Peyer's patch (tissue), 4 donors: Measurements from ENCODE around the gene TTBK2. TPM values are rescaled to one million over a fixed set of nuclear protein-coding genes. Genes with fewer than 3 reads are reported as not detected.

ENCODE experiments used
- DNase-seq, 3 donors: peaks; one replicate each; pipeline ENCODE4 v3.0.0-alpha.2; 2017 to 2019
- H3K27ac ChIP-seq, 4 donors: fragments of 200-600 bp; sonication (generic); one replicate each; pipeline ENCODE4 v1.5.1; 2016 to 2019
- H3K27me3 ChIP-seq, 2 donors: fragments of 200-600 bp; sonication (generic); one replicate each; pipeline ENCODE4 v1.5.1; 2019
- H3K36me3 ChIP-seq, 3 donors: fragments of 200-600 bp; sonication (generic); one replicate each; pipeline ENCODE4 v1.5.1; 2016 to 2019
- H3K4me1 ChIP-seq, 4 donors: fragments of 200-600 bp; sonication (generic); one replicate each; pipeline ENCODE4 v1.5.1; 2016 to 2019
- H3K4me3 ChIP-seq, 4 donors: fragments of 200-600 bp; sonication (generic); 1 replicate in 3 of 4; 2 replicates in 1 of 4; pipeline ENCODE4 v1.5.1; 2016 to 2019; ENCODE audit warnings: mild to moderate bottlenecking in 1 of 4
- H3K9me3 ChIP-seq, 4 donors: fragments of 200-600 bp; sonication (generic); one replicate each; pipeline ENCODE4 v1.5.1; 2016 to 2019; ENCODE audit warnings: mild to moderate bottlenecking in 1 of 4
- POLR2A ChIP-seq, 2 donors: fragments of 450-650 bp; IDR thresholded peaks; one replicate each; pipeline ENCODE4 v1.5.1; 2017; ENCODE audit warnings: antibody characterized with exemption in 2 of 2, mild to moderate bottlenecking in 2 of 2, moderate library complexity in 2 of 2
- total RNA-seq, 4 donors: library from RNA; depleted of rRNA; stranded (reverse); fragments of >200 nt; gene quantifications; one replicate each; pipeline ENCODE4 v1.1.0, GENCODE V29; 2016
- TF ChIP-seq, protein P1 (sequence below), 6 experiments: fragments of 450-650 bp in 4 of 6; fragments of 200-600 bp in 2 of 6; sonication (generic) in 1 of 6; IDR thresholded peaks; one replicate each; pipeline ENCODE4 v1.5.1; 2017 to 2019; ENCODE audit warnings: antibody characterized with exemption in 6 of 6, mild to moderate bottlenecking in 3 of 6, moderate library complexity in 1 of 6

The TTBK2 gene
- total RNA-seq, 4 donors from 2014 or later: 4.7 to 21.5 (median 13.3) TPM

DNA sequence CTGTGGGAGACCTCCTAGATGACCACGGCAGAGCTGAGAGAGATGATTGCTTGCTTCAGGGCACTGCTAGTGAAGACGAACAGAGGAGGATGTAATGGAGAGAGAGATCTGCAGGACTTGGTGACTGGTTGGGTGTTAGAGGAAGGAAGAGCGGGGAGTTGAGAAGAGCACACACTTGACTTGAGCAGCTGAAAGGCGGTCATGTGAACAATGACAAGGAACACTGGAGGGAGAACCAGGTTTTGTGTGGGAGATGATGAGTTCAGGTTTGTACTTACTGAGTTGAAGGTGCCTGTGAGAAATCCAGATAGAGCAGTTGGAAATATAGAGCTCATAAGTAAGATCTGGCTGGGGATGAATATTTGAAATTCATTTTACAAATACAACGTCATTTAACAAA is 224.0 kb downstream of the TTBK2 start:
- Histone ChIP-seq H3K27me3 (no peaks in the 10 kb centered on the region), H3K4me3 (no peak overlapping the region), H3K36me3 (peaks cover 0 to 23% (median 0%) of the 10 kb centered on the region in 3 donors), H3K9me3 (no peaks in the 10 kb centered on the region), H3K27ac (no peak overlapping the region), H3K4me1 (no peaks in the 10 kb centered on the region)
- no peak for DNase-seq
- no peak for TF ChIP-seq POLR2A (IDR thresholded peaks at IDR 0.05)
- TF ChIP-seq, protein P1, sequence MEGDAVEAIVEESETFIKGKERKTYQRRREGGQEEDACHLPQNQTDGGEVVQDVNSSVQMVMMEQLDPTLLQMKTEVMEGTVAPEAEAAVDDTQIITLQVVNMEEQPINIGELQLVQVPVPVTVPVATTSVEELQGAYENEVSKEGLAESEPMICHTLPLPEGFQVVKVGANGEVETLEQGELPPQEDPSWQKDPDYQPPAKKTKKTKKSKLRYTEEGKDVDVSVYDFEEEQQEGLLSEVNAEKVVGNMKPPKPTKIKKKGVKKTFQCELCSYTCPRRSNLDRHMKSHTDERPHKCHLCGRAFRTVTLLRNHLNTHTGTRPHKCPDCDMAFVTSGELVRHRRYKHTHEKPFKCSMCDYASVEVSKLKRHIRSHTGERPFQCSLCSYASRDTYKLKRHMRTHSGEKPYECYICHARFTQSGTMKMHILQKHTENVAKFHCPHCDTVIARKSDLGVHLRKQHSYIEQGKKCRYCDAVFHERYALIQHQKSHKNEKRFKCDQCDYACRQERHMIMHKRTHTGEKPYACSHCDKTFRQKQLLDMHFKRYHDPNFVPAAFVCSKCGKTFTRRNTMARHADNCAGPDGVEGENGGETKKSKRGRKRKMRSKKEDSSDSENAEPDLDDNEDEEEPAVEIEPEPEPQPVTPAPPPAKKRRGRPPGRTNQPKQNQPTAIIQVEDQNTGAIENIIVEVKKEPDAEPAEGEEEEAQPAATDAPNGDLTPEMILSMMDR (IDR thresholded peaks at IDR 0.05): no peak

DNA sequence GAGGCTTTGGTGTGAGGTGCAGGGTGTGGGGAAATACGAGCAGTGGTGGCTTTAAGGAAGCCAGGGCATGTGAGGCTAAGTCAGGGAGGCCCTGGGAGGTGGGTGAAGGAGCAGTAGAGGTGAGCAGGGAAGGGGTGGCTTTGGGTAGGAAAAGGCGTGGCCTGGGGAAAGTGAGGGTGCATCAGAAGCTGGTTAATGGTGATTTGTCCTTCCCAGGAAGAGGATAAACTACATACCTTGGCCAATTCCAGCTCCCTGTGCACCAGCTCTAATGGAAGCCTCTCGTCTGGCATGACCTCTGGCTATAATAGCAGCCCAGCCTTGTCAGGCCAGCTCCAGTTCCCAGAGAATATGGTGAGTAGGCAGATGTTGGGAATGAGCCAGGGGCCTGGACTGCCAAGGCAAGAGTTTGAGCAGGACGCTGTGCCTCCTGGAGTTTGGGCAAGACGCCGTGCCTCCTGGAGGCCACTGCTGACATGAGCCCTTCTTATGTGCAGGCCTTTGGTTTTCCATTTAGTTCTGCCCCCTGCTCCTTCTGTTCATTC is 225.0 kb downstream of the TTBK2 start:
- Histone ChIP-seq H3K27me3 (no peaks in the 10 kb centered on the region), H3K4me1 (no peaks in the 10 kb centered on the region), H3K36me3 (peaks cover 0 to 23% (median 0%) of the 10 kb centered on the region in 3 donors), H3K27ac (no peak overlapping the region), H3K9me3 (no peaks in the 10 kb centered on the region), H3K4me3 (no peak overlapping the region)
- no peak for DNase-seq
- TF ChIP-seq, protein P1 (IDR thresholded peaks at IDR 0.05): no peak
- TF ChIP-seq POLR2A (IDR thresholded peaks at IDR 0.05): no peak

DNA sequence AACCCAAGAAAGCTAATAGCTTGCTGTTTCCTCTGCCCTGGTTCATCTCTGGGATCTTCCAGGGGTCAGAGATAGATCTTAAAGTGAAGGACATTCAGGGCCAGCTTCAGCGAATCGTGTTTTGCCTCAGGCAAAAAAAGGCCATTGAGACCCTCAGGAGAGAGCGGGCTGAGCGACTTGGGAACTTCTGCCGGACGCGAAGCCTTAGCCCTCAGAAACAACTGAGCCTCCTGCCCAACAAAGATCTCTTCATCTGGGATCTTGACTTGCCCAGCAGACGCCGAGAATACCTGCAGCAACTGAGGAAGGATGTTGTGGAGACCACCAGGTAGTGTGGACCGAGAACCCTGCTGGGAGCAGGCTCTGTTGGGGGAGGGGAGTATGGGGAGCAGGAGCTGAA is 226.2 kb downstream of the TTBK2 start:
- no peak overlapping the region for H3K27ac ChIP-seq
- TF ChIP-seq, protein P1 (IDR thresholded peaks at IDR 0.05): no peak
- no peak for TF ChIP-seq POLR2A (IDR thresholded peaks at IDR 0.05)
- H3K36me3 ChIP-seq: peaks cover 0 to 23% (median 0%) of the 10 kb centered on the region in 3 donors
- no peaks in the 10 kb centered on the region for H3K9me3 ChIP-seq
- H3K4me1 ChIP-seq: no peaks in the 10 kb centered on the region
- DNase-seq: no peak
- H3K27me3 ChIP-seq: no peaks in the 10 kb centered on the region
- no peak overlapping the region for H3K4me3 ChIP-seq

DNA sequence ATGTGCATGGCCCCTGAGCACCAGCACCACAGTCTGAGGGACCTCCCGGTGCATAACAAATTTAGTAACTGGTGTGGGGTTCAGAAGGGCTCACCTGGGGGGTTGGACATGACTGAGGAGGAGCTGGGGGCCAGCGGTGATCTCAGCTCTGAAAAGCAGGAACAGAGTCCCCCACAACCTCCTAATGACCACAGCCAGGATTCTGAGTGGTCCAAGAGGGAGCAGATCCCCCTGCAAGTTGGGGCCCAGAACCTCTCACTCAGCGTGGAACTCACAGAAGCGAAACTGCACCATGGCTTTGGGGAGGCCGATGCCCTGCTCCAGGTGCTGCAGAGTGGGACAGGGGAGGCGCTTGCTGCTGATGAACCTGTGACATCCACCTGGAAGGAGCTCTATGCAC is 226.6 kb downstream of the TTBK2 start:
- no peak for DNase-seq
- TF ChIP-seq, protein P1 (IDR thresholded peaks at IDR 0.05): no peak
- TF ChIP-seq POLR2A (IDR thresholded peaks at IDR 0.05): no peak
- Histone ChIP-seq H3K27me3 (no peaks in the 10 kb centered on the region), H3K4me1 (no peaks in the 10 kb centered on the region), H3K4me3 (no peak overlapping the region), H3K36me3 (peaks cover 0 to 23% (median 0%) of the 10 kb centered on the region in 3 donors), H3K27ac (no peak overlapping the region), H3K9me3 (no peaks in the 10 kb centered on the region)

DNA sequence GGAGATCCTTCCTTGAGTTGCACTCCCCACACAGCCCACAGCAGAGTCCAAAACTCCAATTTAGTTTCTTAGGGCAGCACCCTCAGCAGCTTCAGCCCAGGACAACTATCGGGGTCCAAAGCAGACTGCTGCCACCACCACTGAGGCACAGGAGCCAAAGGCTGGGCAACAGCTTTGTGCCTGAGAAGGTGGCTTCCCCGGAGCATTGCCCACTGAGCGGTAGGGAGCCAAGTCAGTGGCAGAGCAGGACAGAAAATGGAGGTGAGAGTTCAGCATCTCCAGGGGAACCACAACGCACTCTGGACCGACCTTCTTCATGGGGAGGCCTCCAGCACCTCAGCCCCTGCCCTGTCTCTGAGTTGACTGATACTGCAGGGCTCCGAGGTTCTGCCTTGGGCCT is 227.1 kb downstream of the TTBK2 start:
- H3K4me1 ChIP-seq: no peaks in the 10 kb centered on the region
- H3K27me3 ChIP-seq: no peaks in the 10 kb centered on the region
- H3K9me3 ChIP-seq: no peaks in the 10 kb centered on the region
- no peak overlapping the region for H3K4me3 ChIP-seq
- H3K27ac ChIP-seq: no peak overlapping the region
- no peak for DNase-seq
- H3K36me3 ChIP-seq: peaks cover 0 to 23% (median 0%) of the 10 kb centered on the region in 3 donors
- TF ChIP-seq POLR2A (IDR thresholded peaks at IDR 0.05): no peak
- TF ChIP-seq, protein P1 (IDR thresholded peaks at IDR 0.05): no peak

DNA sequence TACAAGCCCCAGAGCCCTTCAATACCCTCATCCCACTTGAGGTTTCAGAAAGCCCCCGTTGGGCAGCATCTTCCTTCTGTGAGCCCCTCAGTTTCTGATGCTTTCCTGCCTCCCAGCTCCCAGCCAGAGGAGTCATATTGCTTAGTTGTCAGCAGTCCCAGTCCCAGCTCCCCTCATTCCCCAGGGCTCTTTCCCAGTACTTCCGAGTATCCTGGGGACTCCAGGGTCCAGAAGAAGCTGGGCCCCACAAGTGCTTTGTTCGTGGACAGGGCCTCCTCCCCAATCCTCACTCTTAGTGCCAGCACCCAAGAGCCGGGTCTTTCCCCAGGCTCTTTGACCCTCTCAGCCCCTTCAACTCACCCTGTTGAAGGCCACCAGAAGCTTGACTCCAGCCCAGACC is 227.6 kb downstream of the TTBK2 start:
- TF ChIP-seq, protein P1 (IDR thresholded peaks at IDR 0.05): no peak
- TF ChIP-seq POLR2A (IDR thresholded peaks at IDR 0.05): no peak
- no peak overlapping the region for H3K4me3 ChIP-seq
- H3K9me3 ChIP-seq: no peaks in the 10 kb centered on the region
- H3K27me3 ChIP-seq: no peaks in the 10 kb centered on the region
- no peak for DNase-seq
- H3K4me1 ChIP-seq: no peaks in the 10 kb centered on the region
- no peak overlapping the region for H3K27ac ChIP-seq
- H3K36me3 ChIP-seq: peaks cover 0 to 23% (median 0%) of the 10 kb centered on the region in 3 donors
